ENCODE results near the gene RALGAPB. TPM values are rescaled to one million over a fixed set of nuclear protein-coding genes. Genes with fewer than 3 reads are reported as not detected.

RALGAPB gene
- polyA plus RNA-seq, 2 of the 4 experiments (the other 2 are of a cell fraction): 15.1 to 35.9 TPM

DNA sequence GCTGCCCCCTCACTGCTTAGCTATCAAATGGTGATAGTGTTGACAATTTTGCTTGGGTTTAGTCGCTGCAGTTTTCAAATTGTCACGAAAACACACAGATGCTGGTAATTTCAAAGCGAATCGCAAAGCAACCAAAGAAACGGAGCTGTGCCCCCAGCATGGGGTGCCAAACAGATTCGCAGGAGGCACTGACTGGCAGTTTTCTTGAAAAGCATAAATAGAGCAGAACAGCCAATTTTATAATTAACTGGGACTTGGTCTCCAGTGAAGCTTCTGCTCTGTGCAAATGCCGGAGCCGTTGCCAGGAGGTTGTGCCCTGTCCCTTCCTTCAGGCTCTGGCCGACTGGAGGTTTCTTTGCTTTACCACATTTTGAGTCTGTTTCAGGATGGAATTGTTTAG is 147.8 kb downstream of the RALGAPB start:
- no peak overlapping the region for H3K4me2 ChIP-seq
- DNase-seq (ENCODE audit: low read depth in 1 of 2, low spot score in 1 of 2) (no peak), FAIRE-seq (no peak), ATAC-seq (no peak)
- 72% methylated on average over 9 of the region's 9 CpGs for WGBS (ENCODE audit: missing lambda C conversion rate)
- H3K4me1 ChIP-seq: peaks cover 7% of the 10 kb centered on the region; the same call in 1 of the 3 replicates
- POLR2A ChIA-PET: no interaction called here
- no peaks in the 10 kb centered on the region for H3K9me3 ChIP-seq
- CTCF ChIA-PET: interaction anchor here (1.6 to 1.8 kb wide), 2 partner anchors 14 to 25 kb away, joined by 6 to 7 read pairs; no protein-coding TSS in a partner anchor
- H3K27ac ChIP-seq: no peak overlapping the region
- no peak overlapping the region for H3K4me3 ChIP-seq
- TF ChIP-seq HOXB13 (CRISPR knock-in tag; IDR thresholded peaks at IDR 0.05; ENCODE audit: low read depth): no peak
- no peak for TF ChIP-seq HEYL (CRISPR knock-in tag; IDR thresholded peaks at IDR 0.05)

DNA sequence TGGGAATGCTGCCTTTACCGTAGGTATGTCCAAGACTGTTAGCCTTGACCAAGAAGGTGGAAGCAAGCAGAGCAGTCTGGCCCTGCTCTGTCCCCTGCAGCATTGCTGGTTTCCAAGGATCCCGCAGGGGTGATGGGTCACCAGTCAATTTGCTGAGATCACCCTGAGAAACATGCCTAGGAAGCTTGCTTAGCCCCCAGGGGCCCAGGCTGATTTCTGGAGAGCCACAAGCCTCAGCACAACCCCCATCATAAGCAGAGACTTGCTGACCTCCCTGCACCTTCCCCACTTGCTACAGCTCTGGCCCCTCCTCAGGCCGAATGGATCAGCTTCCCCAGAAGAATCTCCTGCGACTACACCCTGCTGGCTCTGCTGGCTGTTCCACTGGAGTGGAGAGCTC is 150.4 kb downstream of the RALGAPB start:
- WGBS (ENCODE audit: missing lambda C conversion rate): 64% methylated on average over 4 of the region's 4 CpGs
- TF ChIP-seq FOSL2 (IDR thresholded peaks at IDR 0.05) (no peak), FOSL2 (CRISPR knock-in tag; IDR thresholded peaks at IDR 0.05) (no peak), EP300 (IDR thresholded peaks at IDR 0.05) (no peak), MYC (IDR thresholded peaks at IDR 0.05; ENCODE audit: borderline replicate concordance, low read length) (no peak), RARB (CRISPR knock-in tag; IDR thresholded peaks at IDR 0.05) (no peak), RFX5 (IDR thresholded peaks at IDR 0.05) (no peak), RNF2 (IDR thresholded peaks at IDR 0.05; ENCODE audit: borderline replicate concordance, low read depth) (no peak), NR3C1 (IDR thresholded peaks at IDR 0.05) (no peak), HOXA7 (CRISPR knock-in tag; IDR thresholded peaks at IDR 0.05) (no peak), GATA3 (IDR thresholded peaks at IDR 0.05; ENCODE audit: borderline replicate concordance) (no peak), BHLHE40 (IDR thresholded peaks at IDR 0.05; ENCODE audit: low read depth, low read length) (no peak), RAD21 (conservative IDR thresholded peaks at IDR 0.05 in 1 of 2, IDR thresholded peaks at IDR 0.05 in 1 of 2) (no peak), HEYL (CRISPR knock-in tag; IDR thresholded peaks at IDR 0.05) (no peak), RCOR1 (IDR thresholded peaks at IDR 0.05; ENCODE audit: low read depth, low read length) (no peak)
- TF ChIP-seq, protein P1, sequence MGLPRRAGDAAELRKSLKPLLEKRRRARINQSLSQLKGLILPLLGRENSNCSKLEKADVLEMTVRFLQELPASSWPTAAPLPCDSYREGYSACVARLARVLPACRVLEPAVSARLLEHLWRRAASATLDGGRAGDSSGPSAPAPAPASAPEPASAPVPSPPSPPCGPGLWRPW (IDR thresholded peaks at IDR 0.05): no peak
- TF ChIP-seq, protein P2, sequence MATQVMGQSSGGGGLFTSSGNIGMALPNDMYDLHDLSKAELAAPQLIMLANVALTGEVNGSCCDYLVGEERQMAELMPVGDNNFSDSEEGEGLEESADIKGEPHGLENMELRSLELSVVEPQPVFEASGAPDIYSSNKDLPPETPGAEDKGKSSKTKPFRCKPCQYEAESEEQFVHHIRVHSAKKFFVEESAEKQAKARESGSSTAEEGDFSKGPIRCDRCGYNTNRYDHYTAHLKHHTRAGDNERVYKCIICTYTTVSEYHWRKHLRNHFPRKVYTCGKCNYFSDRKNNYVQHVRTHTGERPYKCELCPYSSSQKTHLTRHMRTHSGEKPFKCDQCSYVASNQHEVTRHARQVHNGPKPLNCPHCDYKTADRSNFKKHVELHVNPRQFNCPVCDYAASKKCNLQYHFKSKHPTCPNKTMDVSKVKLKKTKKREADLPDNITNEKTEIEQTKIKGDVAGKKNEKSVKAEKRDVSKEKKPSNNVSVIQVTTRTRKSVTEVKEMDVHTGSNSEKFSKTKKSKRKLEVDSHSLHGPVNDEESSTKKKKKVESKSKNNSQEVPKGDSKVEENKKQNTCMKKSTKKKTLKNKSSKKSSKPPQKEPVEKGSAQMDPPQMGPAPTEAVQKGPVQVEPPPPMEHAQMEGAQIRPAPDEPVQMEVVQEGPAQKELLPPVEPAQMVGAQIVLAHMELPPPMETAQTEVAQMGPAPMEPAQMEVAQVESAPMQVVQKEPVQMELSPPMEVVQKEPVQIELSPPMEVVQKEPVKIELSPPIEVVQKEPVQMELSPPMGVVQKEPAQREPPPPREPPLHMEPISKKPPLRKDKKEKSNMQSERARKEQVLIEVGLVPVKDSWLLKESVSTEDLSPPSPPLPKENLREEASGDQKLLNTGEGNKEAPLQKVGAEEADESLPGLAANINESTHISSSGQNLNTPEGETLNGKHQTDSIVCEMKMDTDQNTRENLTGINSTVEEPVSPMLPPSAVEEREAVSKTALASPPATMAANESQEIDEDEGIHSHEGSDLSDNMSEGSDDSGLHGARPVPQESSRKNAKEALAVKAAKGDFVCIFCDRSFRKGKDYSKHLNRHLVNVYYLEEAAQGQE (IDR thresholded peaks at IDR 0.05): no peak
- TF ChIP-seq, protein P3, sequence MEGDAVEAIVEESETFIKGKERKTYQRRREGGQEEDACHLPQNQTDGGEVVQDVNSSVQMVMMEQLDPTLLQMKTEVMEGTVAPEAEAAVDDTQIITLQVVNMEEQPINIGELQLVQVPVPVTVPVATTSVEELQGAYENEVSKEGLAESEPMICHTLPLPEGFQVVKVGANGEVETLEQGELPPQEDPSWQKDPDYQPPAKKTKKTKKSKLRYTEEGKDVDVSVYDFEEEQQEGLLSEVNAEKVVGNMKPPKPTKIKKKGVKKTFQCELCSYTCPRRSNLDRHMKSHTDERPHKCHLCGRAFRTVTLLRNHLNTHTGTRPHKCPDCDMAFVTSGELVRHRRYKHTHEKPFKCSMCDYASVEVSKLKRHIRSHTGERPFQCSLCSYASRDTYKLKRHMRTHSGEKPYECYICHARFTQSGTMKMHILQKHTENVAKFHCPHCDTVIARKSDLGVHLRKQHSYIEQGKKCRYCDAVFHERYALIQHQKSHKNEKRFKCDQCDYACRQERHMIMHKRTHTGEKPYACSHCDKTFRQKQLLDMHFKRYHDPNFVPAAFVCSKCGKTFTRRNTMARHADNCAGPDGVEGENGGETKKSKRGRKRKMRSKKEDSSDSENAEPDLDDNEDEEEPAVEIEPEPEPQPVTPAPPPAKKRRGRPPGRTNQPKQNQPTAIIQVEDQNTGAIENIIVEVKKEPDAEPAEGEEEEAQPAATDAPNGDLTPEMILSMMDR (IDR thresholded peaks at IDR 0.05): no peak
- TF ChIP-seq, protein P4, sequence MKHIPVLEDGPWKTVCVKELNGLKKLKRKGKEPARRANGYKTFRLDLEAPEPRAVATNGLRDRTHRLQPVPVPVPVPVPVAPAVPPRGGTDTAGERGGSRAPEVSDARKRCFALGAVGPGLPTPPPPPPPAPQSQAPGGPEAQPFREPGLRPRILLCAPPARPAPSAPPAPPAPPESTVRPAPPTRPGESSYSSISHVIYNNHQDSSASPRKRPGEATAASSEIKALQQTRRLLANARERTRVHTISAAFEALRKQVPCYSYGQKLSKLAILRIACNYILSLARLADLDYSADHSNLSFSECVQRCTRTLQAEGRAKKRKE (CRISPR knock-in tag; IDR thresholded peaks at IDR 0.05; ENCODE audit: low read depth): no peak
- TF ChIP-seq, protein P5, sequence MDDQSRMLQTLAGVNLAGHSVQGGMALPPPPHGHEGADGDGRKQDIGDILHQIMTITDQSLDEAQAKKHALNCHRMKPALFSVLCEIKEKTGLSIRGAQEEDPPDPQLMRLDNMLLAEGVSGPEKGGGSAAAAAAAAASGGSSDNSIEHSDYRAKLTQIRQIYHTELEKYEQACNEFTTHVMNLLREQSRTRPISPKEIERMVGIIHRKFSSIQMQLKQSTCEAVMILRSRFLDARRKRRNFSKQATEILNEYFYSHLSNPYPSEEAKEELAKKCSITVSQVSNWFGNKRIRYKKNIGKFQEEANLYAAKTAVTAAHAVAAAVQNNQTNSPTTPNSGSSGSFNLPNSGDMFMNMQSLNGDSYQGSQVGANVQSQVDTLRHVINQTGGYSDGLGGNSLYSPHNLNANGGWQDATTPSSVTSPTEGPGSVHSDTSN (IDR thresholded peaks at IDR 0.05): no peak
- TF ChIP-seq, protein P6, sequence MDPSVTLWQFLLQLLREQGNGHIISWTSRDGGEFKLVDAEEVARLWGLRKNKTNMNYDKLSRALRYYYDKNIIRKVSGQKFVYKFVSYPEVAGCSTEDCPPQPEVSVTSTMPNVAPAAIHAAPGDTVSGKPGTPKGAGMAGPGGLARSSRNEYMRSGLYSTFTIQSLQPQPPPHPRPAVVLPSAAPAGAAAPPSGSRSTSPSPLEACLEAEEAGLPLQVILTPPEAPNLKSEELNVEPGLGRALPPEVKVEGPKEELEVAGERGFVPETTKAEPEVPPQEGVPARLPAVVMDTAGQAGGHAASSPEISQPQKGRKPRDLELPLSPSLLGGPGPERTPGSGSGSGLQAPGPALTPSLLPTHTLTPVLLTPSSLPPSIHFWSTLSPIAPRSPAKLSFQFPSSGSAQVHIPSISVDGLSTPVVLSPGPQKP (IDR thresholded peaks at IDR 0.05; ENCODE audit: low read depth, low read length): no peak
- no peak for FAIRE-seq

More for the DNA sequence above, 150.4 kb downstream of the RALGAPB start:
- Histone ChIP-seq H3K4me1 (no peaks in the 10 kb centered on the region), H3K4me3 (no peak overlapping the region), H3K27ac (no peak overlapping the region), H3K9me3 (no peaks in the 10 kb centered on the region), H3K4me2 (no peak overlapping the region)
- DNase-seq (ENCODE audit: low read depth in 1 of 2, low spot score in 1 of 2) (no peak), ATAC-seq (no peak)
- POLR2A ChIA-PET: no interaction called here
- CTCF ChIA-PET: interaction anchor here (1.3 to 4.6 kb wide), 4 partner anchors 11 to 108 kb away, joined by 3 to 21 read pairs (median 4); no protein-coding TSS in a partner anchor

Measured in A549 (cell line).